Fibroblast of villous mesenchyme (primary cell): Measurements from ENCODE around the gene MAP4. TPM values are rescaled to one million over a fixed set of nuclear protein-coding genes. Genes with fewer than 3 reads are reported as not detected.

Experiments
- DNase-seq: peaks from one replicate; pipeline ENCODE4 v3.0.0-alpha.2; 2010; ENCODE audit warnings: low read depth
- H3K4me3 ChIP-seq: 2 replicates; pipeline ENCODE4 v1.5.1; 2011; ENCODE audit warnings: low read depth, mild to moderate bottlenecking, low read length
- CTCF ChIP-seq: IDR thresholded peaks from 2 replicates; pipeline ENCODE4 v1.5.1; 2012; ENCODE audit warnings: low read depth, mild to moderate bottlenecking, low read length; ENCODE audit not compliant: insufficient read depth
- total RNA-seq: library from RNA; depleted of rRNA; stranded (reverse); fragments of >200 nt; gene quantifications from 2 replicates; pipeline ENCODE4 v1.2.3, GENCODE V29; 2012

The MAP4 gene
- total RNA-seq, 1 donor: 111 TPM

GRCh38 chr3:47882338-47882737, 133.9 kb downstream of the MAP4 start:
- no peak for TF ChIP-seq CTCF
- DNase-seq: no peak
- H3K4me3 ChIP-seq: no peak overlapping the region

- no peak for DNase-seq
- no peak for TF ChIP-seq CTCF
- no peak overlapping the region for H3K4me3 ChIP-seq
These were observed 138.5 kb downstream of the MAP4 start for GRCh38 chr3:47877719-47878118.

- H3K4me3 ChIP-seq: no peak overlapping the region
- DNase-seq: no peak
- no peak for TF ChIP-seq CTCF
These were observed 138.9 kb downstream of the MAP4 start for GRCh38 chr3:47877290-47877689.

GRCh38 chr3:47874913-47875312, 141.3 kb downstream of the MAP4 start:
- TF ChIP-seq CTCF: no peak
- DNase-seq: no peak
- no peak overlapping the region for H3K4me3 ChIP-seq

GRCh38 chr3:47874438-47874837, 141.8 kb downstream of the MAP4 start:
- H3K4me3 ChIP-seq: no peak overlapping the region
- no peak for DNase-seq
- no peak for TF ChIP-seq CTCF

- no peak for TF ChIP-seq CTCF
- no peak for DNase-seq
- no peak overlapping the region for H3K4me3 ChIP-seq
These were observed 143.3 kb downstream of the MAP4 start for GRCh38 chr3:47872916-47873315.

GRCh38 chr3:47871389-47871788, 144.8 kb downstream of the MAP4 start:
- no peak overlapping the region for H3K4me3 ChIP-seq
- DNase-seq: no peak
- no peak for TF ChIP-seq CTCF
